Measurements from ENCODE around the gene RHEX. TPM values are rescaled to one million over a fixed set of nuclear protein-coding genes. Genes with fewer than 3 reads are reported as not detected.

RHEX gene
- total and polyA plus RNA-seq, 2 of the 13 experiments (the other 11 are each of a cell fraction or from before 2014, with no cell fraction given), result 1.4 to 2.7 TPM

DNA sequence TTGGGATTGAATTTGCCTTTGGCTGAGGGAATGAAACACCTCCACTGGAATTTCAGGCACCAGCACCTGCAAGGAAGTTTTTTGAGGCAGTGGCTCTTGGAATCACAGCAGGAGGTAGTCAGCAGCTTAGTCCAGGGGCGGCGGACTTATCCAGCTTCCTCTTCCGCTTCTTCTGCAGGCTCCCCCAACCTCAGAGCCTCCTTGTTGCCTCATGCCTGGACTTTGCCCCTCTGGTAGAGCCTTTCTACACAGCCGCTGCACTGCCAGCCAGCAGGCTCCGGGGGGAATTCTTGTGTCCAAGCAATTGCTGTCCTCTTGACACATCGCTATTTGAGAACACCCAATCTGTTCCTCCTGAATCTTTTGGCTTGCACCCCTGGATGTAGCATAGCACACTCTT lies 4.4 kb upstream of the RHEX start (continued):
- TF ChIP-seq CTCF (CRISPR knock-in tag; IDR thresholded peaks at IDR 0.05), result peak; percentile 24; the same call in 1 of the 2 replicates
- TF ChIP-seq STAG1 (CRISPR knock-in tag; IDR thresholded peaks at IDR 0.05), result 0 out of 2 replicates have a peak, but pooled peaks have one; percentile 6
- TF ChIP-seq ZNF232 (CRISPR knock-in tag; IDR thresholded peaks at IDR 0.05; ENCODE audit: borderline replicate concordance), result no peak
- no peak for TF ChIP-seq ZBTB34 (CRISPR knock-in tag; IDR thresholded peaks at IDR 0.05)
- TF ChIP-seq ZKSCAN8 (CRISPR knock-in tag; IDR thresholded peaks at IDR 0.05; ENCODE audit: borderline replicate concordance), result no peak
- peak; percentile 46 to 56; a peak in 2 of 4 replicates for TF ChIP-seq EP300 (IDR thresholded peaks at IDR 0.05; ENCODE audit: low read depth in 2 of 2, low read length in 2 of 2)
- TF ChIP-seq EP300 (CRISPR knock-in tag; IDR thresholded peaks at IDR 0.05; ENCODE audit: borderline replicate concordance), result peak; percentile 61; the same call in 1 of the 2 replicates
- 0 out of 2 replicates have a peak, but pooled peaks have one; percentile 53 for TF ChIP-seq ZNF205 (CRISPR knock-in tag; IDR thresholded peaks at IDR 0.05)
- TF ChIP-seq ISL2 (CRISPR knock-in tag; IDR thresholded peaks at IDR 0.05), result peak; percentile 39; the same call in 1 of the 2 replicates
- no peak for TF ChIP-seq MATR3 (CRISPR knock-in tag; IDR thresholded peaks at IDR 0.05)
- TF ChIP-seq ZNF431 (CRISPR knock-in tag; IDR thresholded peaks at IDR 0.05; ENCODE audit: borderline replicate concordance, low read depth), result no peak; the same call in 1 of the 2 replicates
- no peak for TF ChIP-seq ZNF749 (CRISPR knock-in tag; IDR thresholded peaks at IDR 0.05; ENCODE audit: borderline replicate concordance)
- TF ChIP-seq RCOR2 (CRISPR knock-in tag; IDR thresholded peaks at IDR 0.05), result no peak
- 0 out of 2 replicates have a peak, but pooled peaks have one; percentile 20 for TF ChIP-seq ZNF768 (CRISPR knock-in tag; IDR thresholded peaks at IDR 0.05)
- TF ChIP-seq, protein P1, sequence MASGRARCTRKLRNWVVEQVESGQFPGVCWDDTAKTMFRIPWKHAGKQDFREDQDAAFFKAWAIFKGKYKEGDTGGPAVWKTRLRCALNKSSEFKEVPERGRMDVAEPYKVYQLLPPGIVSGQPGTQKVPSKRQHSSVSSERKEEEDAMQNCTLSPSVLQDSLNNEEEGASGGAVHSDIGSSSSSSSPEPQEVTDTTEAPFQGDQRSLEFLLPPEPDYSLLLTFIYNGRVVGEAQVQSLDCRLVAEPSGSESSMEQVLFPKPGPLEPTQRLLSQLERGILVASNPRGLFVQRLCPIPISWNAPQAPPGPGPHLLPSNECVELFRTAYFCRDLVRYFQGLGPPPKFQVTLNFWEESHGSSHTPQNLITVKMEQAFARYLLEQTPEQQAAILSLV (CRISPR knock-in tag; IDR thresholded peaks at IDR 0.05; ENCODE audit: borderline replicate concordance), result peak; percentile 33; the same call in 1 of the 2 replicates
- peak; percentile 79 for TF ChIP-seq MED1 (CRISPR knock-in tag; IDR thresholded peaks at IDR 0.05)
- TF ChIP-seq BCLAF1 (IDR thresholded peaks at IDR 0.05), result no peak
- 0 out of 2 replicates have a peak, but pooled peaks have one; percentile 53 for TF ChIP-seq ELF4 (CRISPR knock-in tag; IDR thresholded peaks at IDR 0.05; ENCODE audit: borderline replicate concordance)
- TF ChIP-seq GABPA (IDR thresholded peaks at IDR 0.05; ENCODE audit: low read depth, low read length), result peak; percentile 33
- TF ChIP-seq GABPA (CRISPR knock-in tag; IDR thresholded peaks at IDR 0.05; ENCODE audit: low read depth), result peak; percentile 79
- no peak for TF ChIP-seq ZNF17 (CRISPR knock-in tag; IDR thresholded peaks at IDR 0.05)
- TF ChIP-seq MAX (IDR thresholded peaks at IDR 0.05), result peak; percentile 72
- TF ChIP-seq TAF1 (CRISPR knock-in tag; IDR thresholded peaks at IDR 0.05), result no peak; the same call in 1 of the 2 replicates
- TF ChIP-seq MTA3 (CRISPR knock-in tag; IDR thresholded peaks at IDR 0.05), result no peak
- TF ChIP-seq GZF1 (CRISPR knock-in tag; IDR thresholded peaks at IDR 0.05), result no peak

Measured in HepG2 (cell line).